GM12878 (cell line): Measurements from ENCODE around the gene DPP9. TPM values are rescaled to one million over a fixed set of nuclear protein-coding genes. Genes with fewer than 3 reads are reported as not detected.

Source experiments
- ATAC-seq: fragments of 200-7000 bp; cut with Tn5 transposase; 3 replicates; pipeline ENCODE4 v1.9.1; 2020; ENCODE audit warnings: mild to moderate bottlenecking, moderate library complexity
- BruUV-seq: library from RNA; stranded (reverse); fragments of 400-500 nt; replicated peaks from 2 replicates; lab custom pipeline; 2021; lab: Mats Ljungman, UMichigan
- CTCF ChIA-PET: fragments of 300-600 bp; sonication (Branson Sonifier 250); formaldehyde crosslinking; extraction: SDS; loops from one replicate; lab custom pipeline; 2021; ENCODE audit warnings: inconsistent platforms; lab: Yijun Ruan, JAX
- POLR2A ChIA-PET: fragments of 350-600 bp; formaldehyde crosslinking; extraction: SDS; loops from one replicate; lab custom pipeline; 2021; ENCODE audit warnings: inconsistent platforms; lab: Charles Lee
- RAD21 ChIA-PET: fragments of 300-600 bp; sonication (Branson Sonifier 250); formaldehyde crosslinking; loops from one replicate; lab custom pipeline; 2023; ENCODE audit warnings: antibody characterized with exemption; ENCODE audit not compliant: unreplicated experiment; lab: Charles Lee
- SMC1A ChIA-PET: fragments of 300-600 bp; sonication (Branson Sonifier 250); formaldehyde crosslinking; loops from one replicate; lab custom pipeline; 2023; ENCODE audit not compliant: unreplicated experiment, uncharacterized antibody; lab: Charles Lee
- DNase-seq: peaks from one replicate; pipeline ENCODE4 v3.0.0-alpha.2; 2011; ENCODE audit warnings: low read depth, low spot score
- FAIRE-seq: peaks from 3 replicates; lab custom pipeline; 2011; peaks lifted over from hg19 to GRCh38; lab: Jason Lieb, UNC
- H2AFZ ChIP-seq: 2 replicates; pipeline ENCODE4 v1.6.0; 2011; ENCODE audit warnings: low read depth, low read length, control low read depth; ENCODE audit not compliant: control insufficient read depth
- H3K27ac ChIP-seq: 2 replicates; pipeline ENCODE4 v1.5.1; 2011; ENCODE audit warnings: control low read depth; ENCODE audit not compliant: control insufficient read depth, insufficient read depth
- H3K27me3 ChIP-seq, 2 experiments: replicated peaks in 1 of 2; 2 replicates each; pipeline versions ENCODE4 v1.6.0 to v1.6.1; 2011; ENCODE audit warnings: low read length in 1 of 2; ENCODE audit not compliant: control insufficient read depth in 2 of 2, insufficient read depth in 2 of 2
- H3K36me3 ChIP-seq, 2 experiments: 2 replicates each; pipeline ENCODE4 v1.5.1; 2011; ENCODE audit warnings: low read length in 1 of 2; ENCODE audit not compliant: control insufficient read depth in 2 of 2, insufficient read depth in 2 of 2
- H3K4me1 ChIP-seq: 2 replicates; pipeline ENCODE4 v1.6.1; 2011; ENCODE audit warnings: mild to moderate bottlenecking, low read length, moderate library complexity, mixed read lengths; ENCODE audit not compliant: control insufficient read depth, insufficient read depth
- H3K4me2 ChIP-seq: 2 replicates; pipeline ENCODE4 v1.6.0; 2011; ENCODE audit warnings: control low read depth; ENCODE audit not compliant: control insufficient read depth, insufficient read depth
- H3K4me3 ChIP-seq: fragments of 200-600 bp; sonication (generic); 2 replicates; pipeline ENCODE4 v1.5.1; 2016
- H3K79me2 ChIP-seq: 2 replicates; pipeline ENCODE4 v1.6.0; 2011; ENCODE audit warnings: low read length; ENCODE audit not compliant: control insufficient read depth, insufficient read depth
- H3K9ac ChIP-seq: 2 replicates; pipeline ENCODE4 v1.8.0; 2011; ENCODE audit warnings: low read length, control low read depth, mixed read lengths; ENCODE audit not compliant: control insufficient read depth, insufficient read depth
- H3K9me3 ChIP-seq: replicated peaks from 3 replicates; pipeline ENCODE4 v1.5.1; 2011; ENCODE audit warnings: mild to moderate bottlenecking, low read length; ENCODE audit not compliant: control insufficient read depth, insufficient read depth
- H4K20me1 ChIP-seq: 2 replicates; pipeline ENCODE4 v1.6.0; 2011; ENCODE audit not compliant: control insufficient read depth, insufficient read depth
- CUX1 ChIP-seq: IDR thresholded peaks from 2 replicates; pipeline ENCODE4 v1.6.1; 2012; ENCODE audit warnings: improper control_type of control experiment, low read depth, low read length; ENCODE audit not compliant: insufficient replicate concordance
- E2F8 ChIP-seq: fragments of 450-650 bp; IDR thresholded peaks from 2 replicates; pipeline ENCODE4 v1.6.1; 2018; ENCODE audit warnings: mild to moderate bottlenecking, low read depth, moderate library complexity; ENCODE audit not compliant: partially characterized antibody
- MTA2 ChIP-seq: fragments of 450-650 bp; IDR thresholded peaks from 2 replicates; pipeline ENCODE4 v1.6.1; 2016; ENCODE audit warnings: low read depth, mild to moderate bottlenecking, moderate library complexity
- NBN ChIP-seq: fragments of 450-650 bp; IDR thresholded peaks from 2 replicates; pipeline ENCODE4 v1.6.1; 2016
- NR2C2 ChIP-seq: IDR thresholded peaks from 2 replicates; pipeline ENCODE4 v1.6.1; 2011; ENCODE audit warnings: borderline replicate concordance, low read depth; ENCODE audit not compliant: control insufficient read depth, insufficient read length
- PAX8 ChIP-seq: fragments of 450-650 bp; IDR thresholded peaks from 2 replicates; pipeline ENCODE4 v1.6.1; 2017; ENCODE audit warnings: mild to moderate bottlenecking, moderate library complexity
- POLR2A ChIP-seq: IDR thresholded peaks from 2 replicates; pipeline ENCODE4 v1.6.1; 2011; ENCODE audit warnings: low read depth, mild to moderate bottlenecking, low read length
- POU2F2 ChIP-seq: IDR thresholded peaks from 3 replicates; pipeline ENCODE4 v1.6.1; 2011; ENCODE audit warnings: low read depth, mild to moderate bottlenecking, low read length, borderline replicate concordance
- REST ChIP-seq: IDR thresholded peaks from 2 replicates; pipeline ENCODE4 v1.6.1; 2012; ENCODE audit warnings: mild to moderate bottlenecking, low read depth, low read length
- STAT3 ChIP-seq: IDR thresholded peaks from 2 replicates; pipeline ENCODE4 v1.6.1; 2011; ENCODE audit warnings: low read depth, low read length, improper control_type of control experiment
- ZNF217 ChIP-seq: fragments of 450-650 bp; IDR thresholded peaks from 2 replicates; pipeline ENCODE4 v1.6.1; 2017; ENCODE audit warnings: antibody characterized with exemption, mild to moderate bottlenecking
- WGBS: methylation state at CpG from one replicate; pipeline ENCODE4 v1.1.6; 2016; ENCODE audit warnings: low lambda C conversion rate; ENCODE audit not compliant: insufficient replicate concordance, insufficient coverage; ENCODE audit errors: missing lambda C conversion rate; 5-methylcytosine and 5-hydroxymethylcytosine counted together
- in situ Hi-C: fragments of 300-500 bp; cut with MboI; formaldehyde crosslinking; loops from 9 replicates; pipeline ENCODE4 v1.14.3; 2018; ENCODE audit warnings: mixed read lengths
- intact Hi-C: fragments of 100-400 bp; cut with micrococcal nuclease; formaldehyde crosslinking; loops from one replicate; pipeline ENCODE4 v1.14.2; 2022; ENCODE audit not compliant: unreplicated experiment
- polyA plus RNA-seq, 11 experiments: library from polyadenylated mRNA; depleted of rRNA in 4 of 11; unstranded in 6 of 11; stranded (reverse) in 5 of 11; fragments of >200 nt; fragmentation: Nextera tagmentation in 4 of 11; fragmentation: Illumina TruSeq in 1 of 11; extraction: Ambion mirVana in 4 of 11; extraction: Trizol in 1 of 11; gene quantifications; 1 replicate in 1 of 11; 2 replicates in 10 of 11; pipeline versions ENCODE4 v1.2.1 to v1.2.3, GENCODE V29; 2011 to 2016; ENCODE audit warnings: inconsistent platforms in 2 of 11, missing spikeins in 2 of 11, low read depth in 1 of 11
- total RNA-seq, 4 experiments: library from RNA; depleted of rRNA in 3 of 4; stranded (reverse); fragments of >200 nt in 3 of 4; fragmentation: Illumina TruSeq in 1 of 4; extraction: Trizol in 1 of 4; gene quantifications; 2 replicates each; pipeline versions ENCODE4 v1.2.1 to v1.2.3, GENCODE V29; 2013 to 2021

Gene DPP9
- total and polyA plus RNA-seq, 10 of the 15 experiments (the other 5 are each of a cell fraction or from before 2014, with no cell fraction given), result 0.64 to 58.6 (median 27.6) TPM

- in situ Hi-C loops, result loop anchor here (5.0 kb wide), 1 partner anchor 62 kb away; no protein-coding TSS in a partner anchor
- DNase-seq (no peak), ATAC-seq (no peak; the same call in 1 of the 3 replicates), FAIRE-seq (no peak)
- no peaks in the 10 kb centered on the region for H3K36me3 ChIP-seq
- peak overlapping the region; percentile 65 for H3K4me2 ChIP-seq
- intact Hi-C loops, result no loop called here
- peaks cover 19% of the 10 kb centered on the region for H3K79me2 ChIP-seq
- peak overlapping the region; percentile 81 for H2AFZ ChIP-seq
- ChIA-PET CTCF (interaction anchor here (1.6 kb wide), 1 partner anchor 64 kb away, joined by 4 read pairs; no protein-coding TSS in a partner anchor), SMC1A (interaction anchor here (0.7 to 2.0 kb wide), 2 partner anchors 11 to 85 kb away, joined by 3 to 5 read pairs; no protein-coding TSS in a partner anchor), RAD21 (interaction anchor here (0.5 kb wide), 1 partner anchor 58 kb away, joined by 4 read pairs; no protein-coding TSS in a partner anchor), POLR2A (interaction anchor here (0.5 to 1.0 kb wide), 2 partner anchors 30 to 113 kb away, joined by 3 read pairs; partner anchors contain the start of gene MYDGF)
- no peaks in the 10 kb centered on the region for H3K9me3 ChIP-seq
- 3% methylated on average over 24 of the region's 39 CpGs for WGBS
- H3K27ac ChIP-seq, result peak overlapping the region; percentile 75
- BruUV-seq, result TSS peak; percentile 67
- peak overlapping the region; percentile 74 for H3K9ac ChIP-seq
- H4K20me1 ChIP-seq, result no peaks in the 10 kb centered on the region
- H3K4me1 ChIP-seq, result peaks cover 14% of the 10 kb centered on the region
- no peaks in the 10 kb centered on the region for H3K27me3 ChIP-seq
- H3K4me3 ChIP-seq, result peak overlapping the region; percentile 99
- no peak for TF ChIP-seq NBN
- TF ChIP-seq E2F8, result no peak
- TF ChIP-seq REST, result no peak
- peak; percentile 39; the same call in 1 of the 2 replicates for TF ChIP-seq POLR2A
- TF ChIP-seq PAX8, result no peak
- no peak for TF ChIP-seq NR2C2
- TF ChIP-seq POU2F2, result no peak
- TF ChIP-seq ZNF217, result no peak
- TF ChIP-seq CUX1, result no peak
- no peak for TF ChIP-seq MTA2
- TF ChIP-seq STAT3, result no peak
Measured at GRCh38 chr19:4639531-4640246, 84.0 kb downstream of the DPP9 start.
